ENCODE measurements around the gene RMI1. TPM values are rescaled to one million over a fixed set of nuclear protein-coding genes. Genes with fewer than 3 reads are reported as not detected.

The RMI1 gene
- total RNA-seq, 2 donors from 2014 or later, result 27.1 to 33.2 TPM

DNA sequence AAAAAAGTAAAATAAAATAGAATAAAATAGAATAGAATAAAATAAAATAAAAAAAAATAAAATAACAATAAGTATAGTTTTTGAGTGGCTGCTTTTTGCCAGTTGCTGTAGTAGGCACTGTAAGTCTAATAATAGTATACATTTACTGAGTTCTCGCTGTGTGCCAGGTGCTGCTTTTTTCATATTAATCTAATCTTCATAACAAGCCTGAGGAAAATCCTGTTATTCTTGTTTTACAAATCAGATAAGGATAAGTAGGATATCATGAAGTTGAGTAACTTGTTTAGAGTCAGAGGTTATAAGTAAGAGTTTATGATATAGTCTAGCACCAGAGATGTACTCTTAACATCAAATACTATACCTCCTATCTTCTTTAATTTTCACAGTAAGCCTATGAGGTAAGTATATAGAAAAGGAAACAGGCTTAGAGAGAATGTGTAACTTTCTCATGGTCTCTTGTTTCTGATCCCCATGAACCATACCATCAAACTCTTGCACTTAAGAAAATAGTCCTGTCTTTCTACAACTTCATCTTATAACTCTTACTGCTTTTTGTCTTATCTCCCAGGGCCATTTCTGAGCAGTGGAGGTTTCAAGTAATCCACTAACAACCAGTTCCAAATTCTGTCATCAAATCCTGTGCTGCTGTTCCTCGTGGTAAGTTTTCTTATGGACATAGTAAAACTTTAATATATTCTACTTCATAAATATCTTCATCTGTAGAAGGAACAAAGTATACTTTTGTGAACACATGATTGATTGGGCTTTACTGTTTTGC lies 18.7 kb downstream of the RMI1 start:
- no peak for TF ChIP-seq CTCF (conservative IDR thresholded peaks at IDR 0.05)
- no peaks in the 10 kb centered on the region for H3K9me3 ChIP-seq (ENCODE audit: control insufficient read depth, low read length)
- no peak overlapping the region for H3K27ac ChIP-seq (ENCODE audit: low read depth, low read length)
- no peaks in the 10 kb centered on the region for H3K27me3 ChIP-seq (ENCODE audit: control insufficient read depth, insufficient read depth, low read length, poor library complexity, severe bottlenecking)
- no peaks in the 10 kb centered on the region for H3K4me1 Mint-ChIP-seq
- no peak overlapping the region for H3K4me3 ChIP-seq (ENCODE audit: low read length)
- DNase-seq, result no peak
- no peaks in the 10 kb centered on the region for H3K27me3 Mint-ChIP-seq (ENCODE audit: insufficient read depth)
- WGBS, 2 experiments (ENCODE audit: insufficient coverage in 1 of 2, insufficient read length in 1 of 2), result 86% methylated on average over 1 of the region's 2 CpGs; no CpG with 5 or more reads in 1 of the 2 experiments
- no peaks in the 10 kb centered on the region for H3K4me1 ChIP-seq (ENCODE audit: control insufficient read depth, insufficient read depth, low read length)
- no peaks in the 10 kb centered on the region for H3K9me3 Mint-ChIP-seq
- H3K4me3 Mint-ChIP-seq, result no peak overlapping the region
- peaks cover 33% of the 10 kb centered on the region for H3K36me3 ChIP-seq (ENCODE audit: control insufficient read depth, insufficient read depth, low read length)
- no peak overlapping the region for H3K9ac ChIP-seq (ENCODE audit: extremely low read depth, low read length, poor library complexity, severe bottlenecking)
- peak overlapping the region; percentile 20 for H3K27ac Mint-ChIP-seq
- H3K36me3 Mint-ChIP-seq (ENCODE audit: low read depth), result peaks cover 19% of the 10 kb centered on the region

- H3K36me3 ChIP-seq (ENCODE audit: control insufficient read depth, insufficient read depth, low read length), result peaks cover 33% of the 10 kb centered on the region
- H3K9me3 ChIP-seq (ENCODE audit: control insufficient read depth, low read length), result no peaks in the 10 kb centered on the region
- H3K4me1 Mint-ChIP-seq, result no peaks in the 10 kb centered on the region
- H3K27ac ChIP-seq (ENCODE audit: low read depth, low read length), result no peak overlapping the region
- 80 to 100% methylated on average over 1 to 2 of the region's 3 CpGs for WGBS, 2 experiments (ENCODE audit: insufficient coverage in 1 of 2, insufficient read length in 1 of 2)
- no peaks in the 10 kb centered on the region for H3K9me3 Mint-ChIP-seq
- no peak for TF ChIP-seq CTCF (conservative IDR thresholded peaks at IDR 0.05)
- H3K27ac Mint-ChIP-seq, result no peak overlapping the region
- H3K27me3 Mint-ChIP-seq (ENCODE audit: insufficient read depth), result no peaks in the 10 kb centered on the region
- H3K4me3 ChIP-seq (ENCODE audit: low read length), result no peak overlapping the region
- H3K4me1 ChIP-seq (ENCODE audit: control insufficient read depth, insufficient read depth, low read length), result no peaks in the 10 kb centered on the region
- no peaks in the 10 kb centered on the region for H3K27me3 ChIP-seq (ENCODE audit: control insufficient read depth, insufficient read depth, low read length, poor library complexity, severe bottlenecking)
- no peak overlapping the region for H3K9ac ChIP-seq (ENCODE audit: extremely low read depth, low read length, poor library complexity, severe bottlenecking)
- no peak overlapping the region for H3K4me3 Mint-ChIP-seq
- peaks cover 18% of the 10 kb centered on the region for H3K36me3 Mint-ChIP-seq (ENCODE audit: low read depth)
- no peak for DNase-seq
These were observed 19.6 kb downstream of the RMI1 start for GRCh38 chr9:84000186-84000585.

- Histone ChIP-seq H3K36me3 (ENCODE audit: control insufficient read depth, insufficient read depth, low read length) (peaks cover 33% of the 10 kb centered on the region), H3K4me1 (ENCODE audit: control insufficient read depth, insufficient read depth, low read length) (no peaks in the 10 kb centered on the region), H3K27me3 (ENCODE audit: control insufficient read depth, insufficient read depth, low read length, poor library complexity, severe bottlenecking) (no peaks in the 10 kb centered on the region), H3K4me3 (ENCODE audit: low read length) (no peak overlapping the region), H3K9me3 (ENCODE audit: control insufficient read depth, low read length) (no peaks in the 10 kb centered on the region), H3K9ac (ENCODE audit: extremely low read depth, low read length, poor library complexity, severe bottlenecking) (no peak overlapping the region), H3K27ac (ENCODE audit: low read depth, low read length) (no peak overlapping the region)
- Mint-ChIP-seq H3K4me1 (no peaks in the 10 kb centered on the region), H3K27me3 (ENCODE audit: insufficient read depth) (no peaks in the 10 kb centered on the region), H3K4me3 (no peak overlapping the region), H3K36me3 (ENCODE audit: low read depth) (peaks cover 18% of the 10 kb centered on the region), H3K27ac (no peak overlapping the region), H3K9me3 (no peaks in the 10 kb centered on the region)
- no peak for TF ChIP-seq CTCF (conservative IDR thresholded peaks at IDR 0.05)
- WGBS, 2 experiments (ENCODE audit: insufficient coverage in 1 of 2, insufficient read length in 1 of 2), result 87 to 100% methylated on average over 1 to 2 of the region's 2 CpGs
- no peak for DNase-seq
These were observed 21.0 kb downstream of the RMI1 start for GRCh38 chr9:84001621-84002020.
